HCT116 (cell line): ENCODE measurements around the gene CCDC146. TPM values are rescaled to one million over a fixed set of nuclear protein-coding genes. Genes with fewer than 3 reads are reported as not detected.

Experiments used
- ATAC-seq: fragments of 200-7000 bp; cut with Tn5 transposase; 2 replicates; pipeline ENCODE4 v1.9.1; 2020; ENCODE audit warnings: mild to moderate bottlenecking, moderate library complexity
- BruUV-seq: library from RNA; stranded (reverse); fragments of 400-500 nt; replicated peaks from 2 replicates; lab custom pipeline; 2021; lab: Mats Ljungman, UMichigan
- CTCF ChIA-PET: fragments of 300-600 bp; sonication (Branson Sonifier 250); formaldehyde crosslinking; loops from one replicate; lab custom pipeline; 2021; ENCODE audit warnings: antibody characterized with exemption; lab: Charles Lee
- POLR2A ChIA-PET: fragments of 300-600, 350-600 bp; sonication (Branson Sonifier 250); formaldehyde crosslinking; loops from one replicate; lab custom pipeline; 2021; ENCODE audit warnings: antibody characterized with exemption; lab: Charles Lee
- RAD21 ChIA-PET, 2 experiments: fragments of 300-600 bp; sonication (Branson Sonifier 250); formaldehyde crosslinking; loops; one replicate each; lab custom pipeline; 2023; ENCODE audit warnings: low total read pairs in 2 of 2; ENCODE audit not compliant: uncharacterized antibody in 2 of 2, unreplicated experiment in 2 of 2, low non-redundant PET in 1 of 2; lab: Charles Lee
- DNase-seq: peaks from one replicate; pipeline ENCODE4 v3.0.0-alpha.2; 2010; ENCODE audit warnings: low read depth, low spot score
- H2AFZ ChIP-seq: fragments of 200-600 bp; shearing (Covaris generic), sonication (generic); 2 replicates; pipeline ENCODE4 v1.6.1; 2017; ENCODE audit warnings: low read depth, mixed run types, mixed read lengths, antibody characterized with exemption, low read length; ENCODE audit not compliant: poor library complexity, severe bottlenecking
- H3K27ac ChIP-seq: 2 replicates; pipeline ENCODE4 v1.5.1; 2012; ENCODE audit warnings: low read depth, low read length
- H3K27me3 ChIP-seq: fragments of 200-600 bp; sonication (generic); 2 replicates; pipeline ENCODE4 v1.6.1; 2016; ENCODE audit warnings: mixed run types, low read length, mixed read lengths; ENCODE audit not compliant: insufficient read depth
- H3K36me3 ChIP-seq, 2 experiments: fragments of 200-500 bp in 1 of 2; fragments of 200-600 bp in 1 of 2; sonication (Bioruptor generic) in 1 of 2; sonication (generic) in 1 of 2; 2 replicates each; pipeline versions ENCODE4 v1.5.1 to v1.6.1; 2014 to 2016; ENCODE audit warnings: low read length in 2 of 2, inconsistent platforms in 1 of 2, mixed read lengths in 1 of 2, mixed run types in 1 of 2; ENCODE audit not compliant: insufficient read depth in 2 of 2, control insufficient read depth in 1 of 2
- H3K4me1 ChIP-seq, 2 experiments: fragments of 200-600 bp in 1 of 2; sonication (generic) in 1 of 2; 2 replicates each; pipeline versions ENCODE4 v1.5.1 to v1.6.1; 2012 to 2017; ENCODE audit warnings: low read length in 2 of 2, inconsistent platforms in 1 of 2, mild to moderate bottlenecking in 1 of 2, mixed read lengths in 1 of 2, mixed run types in 1 of 2, moderate library complexity in 1 of 2; ENCODE audit not compliant: insufficient read depth in 2 of 2, control insufficient read depth in 1 of 2
- H3K4me2 ChIP-seq: fragments of 200-600 bp; sonication (generic); 2 replicates; pipeline ENCODE4 v1.6.1; 2017; ENCODE audit warnings: mixed run types, low read length, mixed read lengths
- H3K4me3 ChIP-seq, 2 experiments: fragments of 200-600 bp in 1 of 2; sonication (generic) in 1 of 2; replicated peaks in 1 of 2; 2 replicates each; pipeline ENCODE4 v1.5.1; 2011 to 2016; ENCODE audit warnings: low read length in 2 of 2, control low read depth in 1 of 2, low read depth in 1 of 2, mild to moderate bottlenecking in 1 of 2, mixed read lengths in 1 of 2, mixed run types in 1 of 2
- H3K79me2 ChIP-seq: fragments of 200-600 bp; sonication (generic); 2 replicates; pipeline ENCODE4 v1.6.1; 2017; ENCODE audit warnings: mild to moderate bottlenecking, mixed run types, low read length, moderate library complexity, mixed read lengths; ENCODE audit not compliant: insufficient read depth
- H3K9ac ChIP-seq: fragments of 200-600 bp; sonication (generic); 2 replicates; pipeline ENCODE4 v1.6.1; 2016; ENCODE audit warnings: low read length, mixed read lengths
- H3K9me2 ChIP-seq: fragments of 200-600 bp; sonication (generic), shearing (Covaris generic); 2 replicates; pipeline ENCODE4 v1.6.1; 2017; ENCODE audit warnings: mixed run types, mild to moderate bottlenecking, moderate library complexity; ENCODE audit not compliant: insufficient read depth
- H3K9me3 ChIP-seq, 2 experiments: fragments of 200-500 bp in 1 of 2; fragments of 200-600 bp in 1 of 2; sonication (Bioruptor generic) in 1 of 2; sonication (generic) in 1 of 2; 2 replicates each; pipeline ENCODE4 v1.6.1; 2014 to 2017; ENCODE audit warnings: low read length in 2 of 2, mixed read lengths in 2 of 2, inconsistent platforms in 1 of 2, low read depth in 1 of 2, mild to moderate bottlenecking in 1 of 2, mixed run types in 1 of 2, moderate library complexity in 1 of 2; ENCODE audit not compliant: control insufficient read depth in 1 of 2, insufficient read depth in 1 of 2
- H4K20me1 ChIP-seq: fragments of 200-600 bp; sonication (generic), shearing (Covaris generic); 2 replicates; pipeline ENCODE4 v1.6.1; 2017; ENCODE audit warnings: mixed run types, mild to moderate bottlenecking, moderate library complexity; ENCODE audit not compliant: insufficient read depth
- CBX3 ChIP-seq: IDR thresholded peaks from 2 replicates; pipeline ENCODE4 v1.6.1; 2012; ENCODE audit warnings: low read depth
- CEBPB ChIP-seq: IDR thresholded peaks from 2 replicates; pipeline ENCODE4 v1.6.1; 2012; ENCODE audit warnings: low read depth
- EGR1 ChIP-seq: IDR thresholded peaks from 2 replicates; pipeline ENCODE4 v1.6.1; 2012; ENCODE audit warnings: low read depth
- EZH2phosphoT487 ChIP-seq: fragments of 200-600 bp; IDR thresholded peaks from 2 replicates; pipeline ENCODE4 v1.6.1; 2018; ENCODE audit warnings: antibody characterized with exemption, borderline replicate concordance
- JUND ChIP-seq: IDR thresholded peaks from 2 replicates; pipeline ENCODE4 v1.6.1; 2012
- MAX ChIP-seq: IDR thresholded peaks from 2 replicates; pipeline ENCODE4 v1.6.1; 2012
- POLR2A ChIP-seq: IDR thresholded peaks from 2 replicates; pipeline ENCODE4 v1.7.0; 2011; ENCODE audit warnings: borderline replicate concordance; ENCODE audit not compliant: insufficient read depth, insufficient read length; ENCODE audit errors: extremely low read depth
- RAD21 ChIP-seq: IDR thresholded peaks from 2 replicates; pipeline ENCODE4 v1.6.1; 2012; ENCODE audit warnings: low read depth, mild to moderate bottlenecking
- REST ChIP-seq: IDR thresholded peaks from 2 replicates; pipeline ENCODE4 v1.6.1; 2012; ENCODE audit warnings: low read depth
- SIN3A ChIP-seq: IDR thresholded peaks from 2 replicates; pipeline ENCODE4 v1.6.1; 2012; ENCODE audit warnings: low read depth
- SRF ChIP-seq: IDR thresholded peaks from 2 replicates; pipeline ENCODE4 v1.6.1; 2012; ENCODE audit warnings: low read depth
- TCF7L2 ChIP-seq: IDR thresholded peaks from 2 replicates; pipeline ENCODE4 v1.7.0; 2011; ENCODE audit warnings: borderline replicate concordance, inconsistent platforms; ENCODE audit not compliant: insufficient read depth, insufficient read length; ENCODE audit errors: extremely low read depth
- ZBTB33 ChIP-seq: IDR thresholded peaks from 2 replicates; pipeline ENCODE4 v1.6.1; 2011; ENCODE audit warnings: mild to moderate bottlenecking, low read length, moderate library complexity; ENCODE audit not compliant: insufficient replicate concordance; ENCODE audit errors: extremely low read depth
- ZNF274 ChIP-seq: fragments of 200-500 bp; sonication (Bioruptor generic); IDR thresholded peaks from 2 replicates; pipeline ENCODE4 v1.6.1; 2014; ENCODE audit warnings: mild to moderate bottlenecking, low read depth, low read length, inconsistent platforms
- intact Hi-C: fragments of 100-400 bp; cut with micrococcal nuclease; formaldehyde crosslinking; loops from 2 replicates; pipeline ENCODE4 v1.10.0; 2022
- total RNA-seq: library from RNA; stranded (reverse); gene quantifications from one replicate; pipeline ENCODE4 v1.2.1, GENCODE V29; 2021; ENCODE audit not compliant: unreplicated experiment

CCDC146 gene
- total RNA-seq, 1 experiment from 2014 or later: 6.3 TPM

GRCh38 chr7:77200542-77200941 lies 78.1 kb downstream of the CCDC146 start:
- H3K4me3 ChIP-seq: no peak overlapping the region
- H3K9ac ChIP-seq: no peak overlapping the region
- no peaks in the 10 kb centered on the region for H3K36me3 ChIP-seq
- no peaks in the 10 kb centered on the region for H3K9me3 ChIP-seq
- RAD21 ChIA-PET: no interaction called here
- H3K79me2 ChIP-seq: no peaks in the 10 kb centered on the region
- H3K4me1 ChIP-seq: no peaks in the 10 kb centered on the region
- no peaks in the 10 kb centered on the region for H3K27me3 ChIP-seq
- intact Hi-C loops: no loop called here
- H3K27ac ChIP-seq: no peak overlapping the region
- CTCF ChIA-PET: no interaction called here
- ATAC-seq: no peak
- no peak overlapping the region for H3K4me2 ChIP-seq
- H3K9me2 ChIP-seq: no peaks in the 10 kb centered on the region
- no peaks in the 10 kb centered on the region for H4K20me1 ChIP-seq
- BruUV-seq: no TSS peak
- no peak overlapping the region for H2AFZ ChIP-seq
- POLR2A ChIA-PET: no interaction called here
- TF ChIP-seq REST (no peak), SIN3A (no peak), TCF7L2 (no peak), JUND (no peak)
- no peak for DNase-seq

GRCh38 chr7:77202481-77202976 lies 80.1 kb downstream of the CCDC146 start:
- intact Hi-C loops: no loop called here
- Histone ChIP-seq H3K9ac (no peak overlapping the region), H3K4me3 (no peak overlapping the region), H2AFZ (no peak overlapping the region), H3K4me1 (no peaks in the 10 kb centered on the region), H3K27me3 (no peaks in the 10 kb centered on the region), H3K9me2 (no peaks in the 10 kb centered on the region), H3K4me2 (no peak overlapping the region), H3K27ac (no peak overlapping the region), H3K9me3 (no peaks in the 10 kb centered on the region), H3K36me3 (no peaks in the 10 kb centered on the region), H4K20me1 (no peaks in the 10 kb centered on the region), H3K79me2 (no peaks in the 10 kb centered on the region)
- ChIA-PET POLR2A (no interaction called here), RAD21 (no interaction called here), CTCF (no interaction called here)
- no peak for DNase-seq
- BruUV-seq: no TSS peak
- no peak for ATAC-seq
- TF ChIP-seq SRF (no peak), EZH2phosphoT487 (no peak), JUND (no peak), CBX3 (no peak), RAD21 (no peak), CEBPB (no peak), MAX (no peak), ZBTB33 (no peak), ZNF274 (no peak), POLR2A (no peak), EGR1 (no peak)
